ENCODE results near the gene ZFAND3. TPM values are rescaled to one million over a fixed set of nuclear protein-coding genes. Genes with fewer than 3 reads are reported as not detected.

The ZFAND3 gene
- total and polyA plus RNA-seq, 10 of the 15 experiments (the other 5 are each of a cell fraction or from before 2014, with no cell fraction given), result 0.90 to 34.4 (median 16.3) TPM

DNA sequence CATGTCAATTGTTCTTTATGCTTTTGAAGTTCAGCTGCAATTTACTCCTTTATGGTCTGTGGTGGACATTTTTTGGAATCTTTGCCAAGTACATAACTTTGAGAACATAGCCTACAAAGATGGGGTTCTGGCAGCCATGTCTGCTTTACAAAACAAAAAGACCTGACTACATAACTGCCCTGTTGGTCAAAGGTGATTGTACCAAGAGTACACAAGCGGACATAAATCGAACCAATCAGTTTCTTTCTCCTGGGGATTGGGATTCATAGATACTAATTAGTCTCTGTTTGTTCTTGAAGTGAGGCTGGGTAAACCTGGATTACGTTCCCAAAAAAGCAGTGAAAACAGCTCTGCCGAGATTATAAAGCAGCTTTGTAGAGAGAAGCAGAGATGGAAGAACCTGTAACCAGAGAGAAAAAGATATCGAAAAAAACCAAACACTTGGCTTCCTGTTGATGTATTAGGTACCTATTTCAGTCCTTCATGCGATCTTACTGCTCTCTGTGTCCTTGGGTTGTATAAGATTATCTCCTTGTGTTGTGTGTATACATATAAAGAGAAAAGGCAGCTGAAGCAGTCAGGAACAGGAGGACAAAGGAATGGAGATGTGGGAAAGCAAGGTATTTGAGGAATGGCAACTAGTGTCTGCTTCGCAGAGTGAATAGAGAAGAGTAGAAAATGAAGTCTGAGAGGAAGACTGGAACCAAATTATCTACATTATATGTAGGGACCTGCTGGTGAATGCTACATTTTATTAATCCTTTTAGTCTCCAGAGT, 2.7 kb upstream of the ZFAND3 start:
- Histone ChIP-seq H3K4me3 (no peak overlapping the region), H4K20me1 (ENCODE audit: control insufficient read depth, insufficient read depth) (no peaks in the 10 kb centered on the region), H3K27ac (ENCODE audit: control insufficient read depth, insufficient read depth) (no peak overlapping the region), H3K79me2 (ENCODE audit: control insufficient read depth, insufficient read depth, low read length) (peaks cover 27% of the 10 kb centered on the region), H3K9ac (ENCODE audit: control insufficient read depth, insufficient read depth, low read length) (no peak overlapping the region), H2AFZ (ENCODE audit: control insufficient read depth, low read depth, low read length) (no peak overlapping the region), H3K36me3 (ENCODE audit: control insufficient read depth in 2 of 2, insufficient read depth in 2 of 2, low read length in 1 of 2) (no peaks in the 10 kb centered on the region), H3K27me3 (replicated peaks in 1 of 2; ENCODE audit: control insufficient read depth in 2 of 2, insufficient read depth in 2 of 2, low read length in 1 of 2) (no peaks in the 10 kb centered on the region), H3K9me3 (replicated peaks; ENCODE audit: control insufficient read depth, insufficient read depth, low read length) (no peaks in the 10 kb centered on the region; the same call in 1 of the 3 replicates), H3K4me1 (ENCODE audit: control insufficient read depth, insufficient read depth, low read length) (peaks cover 7% of the 10 kb centered on the region), H3K4me2 (ENCODE audit: control insufficient read depth, insufficient read depth) (no peak overlapping the region)
- RAD21 ChIA-PET (ENCODE audit: unreplicated experiment), result no interaction called here
- in situ Hi-C loops (cut with MboI), result no loop called here
- intact Hi-C loops (cut with micrococcal nuclease; ENCODE audit: unreplicated experiment), result no loop called here
- DNase-seq (ENCODE audit: low read depth, low spot score), result no peak
- no peak for FAIRE-seq
- CTCF ChIA-PET, result interaction anchor here (0.6 to 2.1 kb wide), 2 partner anchors 8 to 10 kb away, joined by 4 to 6 read pairs; no protein-coding TSS in a partner anchor
- WGBS (ENCODE audit: insufficient coverage, insufficient replicate concordance, low lambda C conversion rate, missing lambda C conversion rate), result 82% methylated on average over 7 of the region's 7 CpGs
- TF ChIP-seq PML (IDR thresholded peaks at IDR 0.05; ENCODE audit: low read length), result no peak
- TF ChIP-seq FOS (IDR thresholded peaks at IDR 0.05; ENCODE audit: borderline replicate concordance, extremely low read depth, insufficient read length), result no peak
- TF ChIP-seq ATF7 (IDR thresholded peaks at IDR 0.05; ENCODE audit: low read depth), result no peak
- TF ChIP-seq ZNF384 (IDR thresholded peaks at IDR 0.05; ENCODE audit: borderline replicate concordance, low read depth, low read length), result no peak
- TF ChIP-seq, protein P1, sequence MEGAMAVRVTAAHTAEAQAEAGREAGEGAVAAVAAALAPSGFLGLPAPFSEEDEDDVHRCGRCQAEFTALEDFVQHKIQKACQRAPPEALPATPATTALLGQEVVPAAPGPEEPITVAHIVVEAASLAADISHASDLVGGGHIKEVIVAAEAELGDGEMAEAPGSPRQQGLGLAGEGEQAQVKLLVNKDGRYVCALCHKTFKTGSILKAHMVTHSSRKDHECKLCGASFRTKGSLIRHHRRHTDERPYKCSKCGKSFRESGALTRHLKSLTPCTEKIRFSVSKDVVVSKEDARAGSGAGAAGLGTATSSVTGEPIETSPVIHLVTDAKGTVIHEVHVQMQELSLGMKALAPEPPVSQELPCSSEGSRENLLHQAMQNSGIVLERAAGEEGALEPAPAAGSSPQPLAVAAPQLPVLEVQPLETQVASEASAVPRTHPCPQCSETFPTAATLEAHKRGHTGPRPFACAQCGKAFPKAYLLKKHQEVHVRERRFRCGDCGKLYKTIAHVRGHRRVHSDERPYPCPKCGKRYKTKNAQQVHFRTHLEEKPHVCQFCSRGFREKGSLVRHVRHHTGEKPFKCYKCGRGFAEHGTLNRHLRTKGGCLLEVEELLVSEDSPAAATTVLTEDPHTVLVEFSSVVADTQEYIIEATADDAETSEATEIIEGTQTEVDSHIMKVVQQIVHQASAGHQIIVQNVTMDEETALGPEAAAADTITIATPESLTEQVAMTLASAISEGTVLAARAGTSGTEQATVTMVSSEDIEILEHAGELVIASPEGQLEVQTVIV (IDR thresholded peaks at IDR 0.05; ENCODE audit: borderline replicate concordance, partially characterized antibody), result no peak
- TF ChIP-seq, protein P2, sequence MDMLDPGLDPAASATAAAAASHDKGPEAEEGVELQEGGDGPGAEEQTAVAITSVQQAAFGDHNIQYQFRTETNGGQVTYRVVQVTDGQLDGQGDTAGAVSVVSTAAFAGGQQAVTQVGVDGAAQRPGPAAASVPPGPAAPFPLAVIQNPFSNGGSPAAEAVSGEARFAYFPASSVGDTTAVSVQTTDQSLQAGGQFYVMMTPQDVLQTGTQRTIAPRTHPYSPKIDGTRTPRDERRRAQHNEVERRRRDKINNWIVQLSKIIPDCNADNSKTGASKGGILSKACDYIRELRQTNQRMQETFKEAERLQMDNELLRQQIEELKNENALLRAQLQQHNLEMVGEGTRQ (IDR thresholded peaks at IDR 0.05; ENCODE audit: borderline replicate concordance, low read depth, low read length), result no peak
- no peak for TF ChIP-seq TCF12 (IDR thresholded peaks at IDR 0.05; ENCODE audit: low read depth, low read length)
- no TSS peak for BruUV-seq (replicated peaks)
- SMC1A ChIA-PET (ENCODE audit: uncharacterized antibody, unreplicated experiment), result interaction anchor here (1.5 to 2.2 kb wide), 3 partner anchors 11 to 114 kb away, joined by 3 to 6 read pairs (median 4); no protein-coding TSS in a partner anchor
- ATAC-seq, result no peak
- POLR2A ChIA-PET, result no interaction called here
